Stimulated activated CD8-positive, alpha-beta memory T cell treated with anti-CD3 and anti-CD28 coated beads, Interleukin-7, amount 100 ng/mL, for 1 hour (primary cell): ENCODE results near the gene CT45A7.
"Not testable (repeated sequence)": the region's sequence is repeated elsewhere in the genome, so short reads cannot be mapped to it uniquely, and the experiment has no call there.

ENCODE experiments used
- DNase-seq, 2 donors: peaks; one replicate each; pipeline ENCODE4 v3.0.0-alpha.2; 2020; ENCODE audit warnings: low read depth in 2 of 2

CT45A7 gene

DNA sequence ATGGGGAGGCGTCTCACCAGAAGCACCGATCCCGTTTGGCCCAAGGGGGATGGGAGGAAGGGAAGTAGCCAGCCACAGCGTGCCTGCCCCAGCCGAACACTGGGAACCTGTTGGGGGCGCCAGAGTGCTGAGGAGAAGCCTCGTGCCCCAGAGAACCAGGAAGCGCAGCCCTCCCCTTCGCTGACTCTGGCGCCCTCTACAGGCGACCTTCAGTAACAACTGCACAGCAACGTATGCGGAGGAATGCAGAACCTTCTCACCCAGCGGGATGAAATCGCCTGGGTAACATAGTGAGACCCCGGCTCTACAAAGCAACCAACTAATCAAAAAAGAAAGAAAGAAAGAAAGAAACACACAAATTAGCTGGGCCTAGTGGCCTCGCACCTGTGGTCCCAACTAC, at the start of gene CT45A7:
CT45A7 (minus strand) TSS at position 101 of the 400 bp plus-strand sequence. CDS start 3,747 bp downstream, outside the sequence.
- DNase-seq, result not testable (repeated sequence)

DNA sequence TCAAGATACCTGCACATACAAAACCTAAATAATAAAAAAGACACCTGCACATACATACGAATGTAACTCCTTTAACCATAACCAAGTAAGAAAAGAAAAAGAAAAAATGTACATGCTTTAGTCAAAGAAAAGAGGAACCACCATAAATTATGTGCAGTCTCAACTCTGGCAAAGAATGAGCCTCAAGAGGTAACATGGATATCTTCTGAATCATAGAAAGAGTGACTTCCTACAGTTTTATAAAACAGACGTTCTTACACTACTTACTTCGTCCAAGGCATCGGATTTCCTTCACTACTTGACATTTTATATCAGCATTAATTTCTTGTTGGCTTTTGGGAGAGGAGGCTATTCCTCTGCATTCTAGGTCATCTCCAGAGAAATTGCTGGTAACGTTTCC, 45.7 kb upstream of the CT45A7 start:
- not testable (repeated sequence) for DNase-seq

DNA sequence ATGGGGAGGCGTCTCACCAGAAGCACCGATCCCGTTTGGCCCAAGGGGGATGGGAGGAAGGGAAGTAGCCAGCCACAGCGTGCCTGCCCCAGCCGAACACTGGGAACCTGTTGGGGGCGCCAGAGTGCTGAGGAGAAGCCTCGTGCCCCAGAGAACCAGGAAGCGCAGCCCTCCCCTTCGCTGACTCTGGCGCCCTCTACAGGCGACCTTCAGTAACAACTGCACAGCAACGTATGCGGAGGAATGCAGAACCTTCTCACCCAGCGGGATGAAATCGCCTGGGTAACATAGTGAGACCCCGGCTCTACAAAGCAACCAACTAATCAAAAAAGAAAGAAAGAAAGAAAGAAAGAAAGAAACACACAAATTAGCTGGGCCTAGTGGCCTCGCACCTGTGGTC, 34.6 kb upstream of the CT45A7 start, which contains the start of gene CT45A9:
CT45A9 (minus strand) TSS at position 101 of the 400 bp plus-strand sequence. CDS start 3,751 bp downstream, outside the sequence.
- DNase-seq, result not testable (repeated sequence)

DNA sequence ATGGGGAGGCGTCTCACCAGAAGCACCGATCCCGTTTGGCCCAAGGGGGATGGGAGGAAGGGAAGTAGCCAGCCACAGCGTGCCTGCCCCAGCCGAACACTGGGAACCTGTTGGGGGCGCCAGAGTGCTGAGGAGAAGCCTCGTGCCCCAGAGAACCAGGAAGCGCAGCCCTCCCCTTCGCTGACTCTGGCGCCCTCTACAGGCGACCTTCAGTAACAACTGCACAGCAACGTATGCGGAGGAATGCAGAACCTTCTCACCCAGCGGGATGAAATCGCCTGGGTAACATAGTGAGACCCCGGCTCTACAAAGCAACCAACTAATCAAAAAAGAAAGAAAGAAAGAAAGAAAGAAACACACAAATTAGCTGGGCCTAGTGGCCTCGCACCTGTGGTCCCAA, 17.4 kb upstream of the CT45A7 start, which contains the start of gene CT45A8:
CT45A8 (minus strand) TSS at position 101 of the 400 bp plus-strand sequence. CDS start 3,755 bp downstream, outside the sequence.
- not testable (repeated sequence) for DNase-seq

GRCh38 chrX:135819912-135820311, 17.2 kb downstream of the CT45A7 start, which contains the start of gene CT45A2:
CT45A2 (minus strand) TSS chrX:135820012; CDS start chrX:135816265, 3,747 bp downstream.
- DNase-seq, result not testable (repeated sequence)

DNA sequence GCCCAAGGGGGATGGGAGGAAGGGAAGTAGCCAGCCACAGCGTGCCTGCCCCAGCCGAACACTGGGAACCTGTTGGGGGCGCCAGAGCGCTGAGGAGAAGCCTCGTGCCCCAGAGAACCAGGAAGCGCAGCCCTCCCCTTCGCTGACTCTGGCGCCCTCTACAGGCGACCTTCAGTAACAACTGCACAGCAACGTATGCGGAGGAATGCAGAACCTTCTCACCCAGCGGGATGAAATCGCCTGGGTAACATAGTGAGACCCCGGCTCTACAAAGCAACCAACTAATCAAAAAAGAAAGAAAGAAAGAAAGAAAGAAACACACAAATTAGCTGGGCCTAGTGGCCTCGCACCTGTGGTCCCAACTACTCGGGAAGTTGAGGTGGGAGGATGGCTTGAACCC, 34.4 kb downstream of the CT45A7 start, which contains the start of gene CT45A6:
CT45A6 (minus strand) TSS at position 101 of the 400 bp plus-strand sequence. CDS start 3,794 bp downstream, outside the sequence.
- not testable (repeated sequence) for DNase-seq

GRCh38 chrX:135785403-135785802, 51.7 kb downstream of the CT45A7 start, which contains the start of gene CT45A5:
CT45A5 (minus strand) TSS chrX:135785503; CDS start chrX:135781729, 3,774 bp downstream.
- not testable (repeated sequence) for DNase-seq
